Mesothelial cell of epicardium (in vitro differentiated cells): ENCODE data around the gene ANKRD40CL. TPM values are rescaled to one million over a fixed set of nuclear protein-coding genes. Genes with fewer than 3 reads are reported as not detected.

Experiments used
- DNase-seq, 2 experiments: peaks; one replicate each; pipeline ENCODE4 v3.0.0; 2021; ENCODE audit warnings: low spot score in 2 of 2; ENCODE audit not compliant: unreplicated experiment in 2 of 2
- H3K27ac Mint-ChIP-seq: 2 replicates; pipeline ENCODE4 v1.8.0; 2021; ENCODE audit warnings: mixed read lengths
- H3K27me3 Mint-ChIP-seq: 2 replicates; pipeline ENCODE4 v1.8.0; 2021; ENCODE audit warnings: low read depth, mixed read lengths
- H3K36me3 Mint-ChIP-seq: 2 replicates; pipeline ENCODE4 v1.8.0; 2021; ENCODE audit warnings: mixed read lengths
- H3K4me1 Mint-ChIP-seq: 2 replicates; pipeline ENCODE4 v1.8.0; 2021; ENCODE audit warnings: mixed read lengths
- H3K4me3 Mint-ChIP-seq: 2 replicates; pipeline ENCODE4 v1.8.0; 2021; ENCODE audit warnings: mild to moderate bottlenecking, moderate library complexity, mixed read lengths
- H3K9me3 Mint-ChIP-seq: 2 replicates; pipeline ENCODE4 v1.8.0; 2021; ENCODE audit warnings: mixed read lengths
- CTCF ChIP-seq: fragments of 200-600 bp; sonication (generic); IDR thresholded peaks from one replicate; pipeline ENCODE4 v1.5.0; 2021; ENCODE audit warnings: antibody characterized with exemption; ENCODE audit not compliant: unreplicated experiment
- total RNA-seq: library from RNA; stranded (reverse); gene quantifications from 3 replicates; pipeline ENCODE4 v1.2.1, GENCODE V29; 2021

Gene ANKRD40CL
- total RNA-seq, 1 donor from 2014 or later, result not detected

GRCh38 chr17:50774225-50774803, 7.0 kb upstream of the ANKRD40CL start:
- no peak overlapping the region for H3K27ac Mint-ChIP-seq

GRCh38 chr17:50771991-50772785, 4.9 kb upstream of the ANKRD40CL start:
- Mint-ChIP-seq H3K4me1 (no peaks in the 10 kb centered on the region), H3K4me3 (no peak overlapping the region), H3K36me3 (no peaks in the 10 kb centered on the region), H3K27ac (no peak overlapping the region), H3K27me3 (no peaks in the 10 kb centered on the region), H3K9me3 (no peaks in the 10 kb centered on the region)
- DNase-seq, result no peak
- no peak for TF ChIP-seq CTCF

More at GRCh38 chr17:50774225-50774803, 7.0 kb upstream of the ANKRD40CL start:
- no peak for DNase-seq
- Mint-ChIP-seq H3K4me3 (no peak overlapping the region), H3K36me3 (no peaks in the 10 kb centered on the region), H3K4me1 (no peaks in the 10 kb centered on the region), H3K9me3 (no peaks in the 10 kb centered on the region), H3K27me3 (no peaks in the 10 kb centered on the region)
- TF ChIP-seq CTCF, result no peak

GRCh38 chr17:50770346-50770745, 3.0 kb upstream of the ANKRD40CL start:
- Mint-ChIP-seq H3K36me3 (no peaks in the 10 kb centered on the region), H3K9me3 (no peaks in the 10 kb centered on the region), H3K27me3 (no peaks in the 10 kb centered on the region), H3K27ac (no peak overlapping the region), H3K4me3 (no peak overlapping the region), H3K4me1 (no peaks in the 10 kb centered on the region)
- no peak for DNase-seq
- TF ChIP-seq CTCF, result no peak

- Mint-ChIP-seq H3K4me3 (no peak overlapping the region), H3K36me3 (no peaks in the 10 kb centered on the region), H3K9me3 (no peaks in the 10 kb centered on the region), H3K4me1 (peaks cover 1% of the 10 kb centered on the region), H3K27me3 (no peaks in the 10 kb centered on the region), H3K27ac (no peak overlapping the region)
- no peak for DNase-seq
- TF ChIP-seq CTCF, result no peak
Measured at GRCh38 chr17:50769884-50770283, 2.6 kb upstream of the ANKRD40CL start.

- peaks cover 14% of the 10 kb centered on the region for H3K4me1 Mint-ChIP-seq
Measured at GRCh38 chr17:50768346-50768761, 1.0 kb upstream of the ANKRD40CL start.

More at GRCh38 chr17:50768346-50768761, 1.0 kb upstream of the ANKRD40CL start:
- TF ChIP-seq CTCF, result no peak
- DNase-seq, result no peak
- H3K27ac Mint-ChIP-seq, result no peak overlapping the region
- no peaks in the 10 kb centered on the region for H3K9me3 Mint-ChIP-seq
- no peaks in the 10 kb centered on the region for H3K36me3 Mint-ChIP-seq
- no peaks in the 10 kb centered on the region for H3K27me3 Mint-ChIP-seq
- H3K4me3 Mint-ChIP-seq, result no peak overlapping the region
